HCT116 (cell line): ENCODE measurements around the gene PAPOLB. TPM values are rescaled to one million over a fixed set of nuclear protein-coding genes. Genes with fewer than 3 reads are reported as not detected.

ENCODE experiments used
- ATAC-seq: fragments of 200-7000 bp; cut with Tn5 transposase; 2 replicates; pipeline ENCODE4 v1.9.1; 2020; ENCODE audit warnings: mild to moderate bottlenecking, moderate library complexity
- BruUV-seq: library from RNA; stranded (reverse); fragments of 400-500 nt; replicated peaks from 2 replicates; lab custom pipeline; 2021; lab: Mats Ljungman, UMichigan
- CTCF ChIA-PET: fragments of 300-600 bp; sonication (Branson Sonifier 250); formaldehyde crosslinking; loops from one replicate; lab custom pipeline; 2021; ENCODE audit warnings: antibody characterized with exemption; lab: Charles Lee
- POLR2A ChIA-PET: fragments of 300-600, 350-600 bp; sonication (Branson Sonifier 250); formaldehyde crosslinking; loops from one replicate; lab custom pipeline; 2021; ENCODE audit warnings: antibody characterized with exemption; lab: Charles Lee
- RAD21 ChIA-PET, 2 experiments: fragments of 300-600 bp; sonication (Branson Sonifier 250); formaldehyde crosslinking; loops; one replicate each; lab custom pipeline; 2023; ENCODE audit warnings: low total read pairs in 2 of 2; ENCODE audit not compliant: uncharacterized antibody in 2 of 2, unreplicated experiment in 2 of 2, low non-redundant PET in 1 of 2; lab: Charles Lee
- DNase-seq: peaks from one replicate; pipeline ENCODE4 v3.0.0-alpha.2; 2010; ENCODE audit warnings: low read depth, low spot score
- H2AFZ ChIP-seq: fragments of 200-600 bp; shearing (Covaris generic), sonication (generic); 2 replicates; pipeline ENCODE4 v1.6.1; 2017; ENCODE audit warnings: low read depth, mixed run types, mixed read lengths, antibody characterized with exemption, low read length; ENCODE audit not compliant: poor library complexity, severe bottlenecking
- H3K27ac ChIP-seq: 2 replicates; pipeline ENCODE4 v1.5.1; 2012; ENCODE audit warnings: low read depth, low read length
- H3K27me3 ChIP-seq: fragments of 200-600 bp; sonication (generic); 2 replicates; pipeline ENCODE4 v1.6.1; 2016; ENCODE audit warnings: mixed run types, low read length, mixed read lengths; ENCODE audit not compliant: insufficient read depth
- H3K36me3 ChIP-seq, 2 experiments: fragments of 200-500 bp in 1 of 2; fragments of 200-600 bp in 1 of 2; sonication (Bioruptor generic) in 1 of 2; sonication (generic) in 1 of 2; 2 replicates each; pipeline versions ENCODE4 v1.5.1 to v1.6.1; 2014 to 2016; ENCODE audit warnings: low read length in 2 of 2, inconsistent platforms in 1 of 2, mixed read lengths in 1 of 2, mixed run types in 1 of 2; ENCODE audit not compliant: insufficient read depth in 2 of 2, control insufficient read depth in 1 of 2
- H3K4me1 ChIP-seq, 2 experiments: fragments of 200-600 bp in 1 of 2; sonication (generic) in 1 of 2; 2 replicates each; pipeline versions ENCODE4 v1.5.1 to v1.6.1; 2012 to 2017; ENCODE audit warnings: low read length in 2 of 2, inconsistent platforms in 1 of 2, mild to moderate bottlenecking in 1 of 2, mixed read lengths in 1 of 2, mixed run types in 1 of 2, moderate library complexity in 1 of 2; ENCODE audit not compliant: insufficient read depth in 2 of 2, control insufficient read depth in 1 of 2
- H3K4me2 ChIP-seq: fragments of 200-600 bp; sonication (generic); 2 replicates; pipeline ENCODE4 v1.6.1; 2017; ENCODE audit warnings: mixed run types, low read length, mixed read lengths
- H3K4me3 ChIP-seq, 2 experiments: fragments of 200-600 bp in 1 of 2; sonication (generic) in 1 of 2; replicated peaks in 1 of 2; 2 replicates each; pipeline ENCODE4 v1.5.1; 2011 to 2016; ENCODE audit warnings: low read length in 2 of 2, control low read depth in 1 of 2, low read depth in 1 of 2, mild to moderate bottlenecking in 1 of 2, mixed read lengths in 1 of 2, mixed run types in 1 of 2
- H3K79me2 ChIP-seq: fragments of 200-600 bp; sonication (generic); 2 replicates; pipeline ENCODE4 v1.6.1; 2017; ENCODE audit warnings: mild to moderate bottlenecking, mixed run types, low read length, moderate library complexity, mixed read lengths; ENCODE audit not compliant: insufficient read depth
- H3K9ac ChIP-seq: fragments of 200-600 bp; sonication (generic); 2 replicates; pipeline ENCODE4 v1.6.1; 2016; ENCODE audit warnings: low read length, mixed read lengths
- H3K9me2 ChIP-seq: fragments of 200-600 bp; sonication (generic), shearing (Covaris generic); 2 replicates; pipeline ENCODE4 v1.6.1; 2017; ENCODE audit warnings: mixed run types, mild to moderate bottlenecking, moderate library complexity; ENCODE audit not compliant: insufficient read depth
- H3K9me3 ChIP-seq, 2 experiments: fragments of 200-500 bp in 1 of 2; fragments of 200-600 bp in 1 of 2; sonication (Bioruptor generic) in 1 of 2; sonication (generic) in 1 of 2; 2 replicates each; pipeline ENCODE4 v1.6.1; 2014 to 2017; ENCODE audit warnings: low read length in 2 of 2, mixed read lengths in 2 of 2, inconsistent platforms in 1 of 2, low read depth in 1 of 2, mild to moderate bottlenecking in 1 of 2, mixed run types in 1 of 2, moderate library complexity in 1 of 2; ENCODE audit not compliant: control insufficient read depth in 1 of 2, insufficient read depth in 1 of 2
- H4K20me1 ChIP-seq: fragments of 200-600 bp; sonication (generic), shearing (Covaris generic); 2 replicates; pipeline ENCODE4 v1.6.1; 2017; ENCODE audit warnings: mixed run types, mild to moderate bottlenecking, moderate library complexity; ENCODE audit not compliant: insufficient read depth
- CBX3 ChIP-seq: IDR thresholded peaks from 2 replicates; pipeline ENCODE4 v1.6.1; 2012; ENCODE audit warnings: low read depth
- CEBPB ChIP-seq: IDR thresholded peaks from 2 replicates; pipeline ENCODE4 v1.6.1; 2012; ENCODE audit warnings: low read depth
- ELF1 ChIP-seq: IDR thresholded peaks from 2 replicates; pipeline ENCODE4 v1.6.1; 2012; ENCODE audit warnings: low read depth, borderline replicate concordance
- EZH2phosphoT487 ChIP-seq: fragments of 200-600 bp; IDR thresholded peaks from 2 replicates; pipeline ENCODE4 v1.6.1; 2018; ENCODE audit warnings: antibody characterized with exemption, borderline replicate concordance
- RAD21 ChIP-seq: IDR thresholded peaks from 2 replicates; pipeline ENCODE4 v1.6.1; 2012; ENCODE audit warnings: low read depth, mild to moderate bottlenecking
- intact Hi-C: fragments of 100-400 bp; cut with micrococcal nuclease; formaldehyde crosslinking; loops from 2 replicates; pipeline ENCODE4 v1.10.0; 2022
- total RNA-seq: library from RNA; stranded (reverse); gene quantifications from one replicate; pipeline ENCODE4 v1.2.1, GENCODE V29; 2021; ENCODE audit not compliant: unreplicated experiment
- TF ChIP-seq, protein P1 (sequence below): IDR thresholded peaks from 2 replicates; pipeline ENCODE4 v1.6.1; 2012
- TF ChIP-seq, protein P2 (sequence below), 3 experiments: fragments of 200-600 bp in 1 of 3; sonication (generic) in 1 of 3; IDR thresholded peaks in 2 of 3; conservative IDR thresholded peaks in 1 of 3; 2 replicates each; pipeline ENCODE4 v1.5.1; 2012 to 2017; ENCODE audit warnings: low read depth in 2 of 3, low read length in 2 of 3, antibody characterized with exemption in 1 of 3, borderline replicate concordance in 1 of 3, control low read depth in 1 of 3, mild to moderate bottlenecking in 1 of 3, mixed read lengths in 1 of 3, mixed run types in 1 of 3, moderate library complexity in 1 of 3; ENCODE audit not compliant: insufficient read depth in 1 of 3

PAPOLB gene
- total RNA-seq, 1 experiment from 2014 or later: 0.20 TPM

DNA sequence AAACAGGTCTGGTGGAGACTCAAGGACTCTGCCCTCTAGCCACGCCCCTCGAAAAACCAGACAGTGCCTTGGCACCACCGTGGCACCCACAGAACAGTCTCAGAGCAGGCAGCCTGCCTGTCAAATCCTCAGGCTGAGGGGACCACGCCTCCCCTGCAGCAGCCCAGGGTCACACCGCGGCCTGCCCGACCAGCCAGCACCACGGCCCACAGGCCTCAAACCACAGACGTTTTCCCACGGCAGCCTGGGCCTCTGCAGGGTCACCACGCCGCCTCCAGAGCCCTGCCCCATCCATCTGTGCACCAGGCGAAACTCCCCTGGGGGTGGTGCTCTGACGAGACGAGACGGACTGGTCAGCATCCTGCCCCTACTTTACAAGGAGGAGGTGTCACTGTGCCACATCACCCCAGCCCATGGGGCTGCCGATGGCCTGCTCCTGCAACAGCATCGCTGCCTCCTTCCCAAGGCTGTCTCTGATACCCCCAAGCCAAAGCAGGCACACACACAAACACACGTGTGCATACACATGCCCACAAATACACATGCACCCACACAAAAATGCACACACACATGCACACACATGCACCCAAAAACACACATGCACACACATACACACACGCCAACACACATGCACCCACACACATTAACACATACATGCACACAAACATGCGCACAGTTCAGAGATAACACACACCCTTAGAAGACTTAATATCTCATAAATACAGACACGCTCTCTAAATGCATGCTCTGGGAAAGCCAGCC, 24.6 kb downstream of the PAPOLB start:
- no peak overlapping the region for H3K4me3 ChIP-seq
- no peak overlapping the region for H3K27ac ChIP-seq
- no peaks in the 10 kb centered on the region for H3K9me2 ChIP-seq
- no peaks in the 10 kb centered on the region for H3K79me2 ChIP-seq
- no peak overlapping the region for H3K4me2 ChIP-seq
- ChIA-PET POLR2A (no interaction called here), RAD21 (no interaction called here)
- no peak for DNase-seq
- intact Hi-C loops: no loop called here
- H2AFZ ChIP-seq: no peak overlapping the region
- H3K4me1 ChIP-seq: no peaks in the 10 kb centered on the region
- H3K36me3 ChIP-seq: no peaks in the 10 kb centered on the region
- no TSS peak for BruUV-seq
- TF ChIP-seq, protein P1, sequence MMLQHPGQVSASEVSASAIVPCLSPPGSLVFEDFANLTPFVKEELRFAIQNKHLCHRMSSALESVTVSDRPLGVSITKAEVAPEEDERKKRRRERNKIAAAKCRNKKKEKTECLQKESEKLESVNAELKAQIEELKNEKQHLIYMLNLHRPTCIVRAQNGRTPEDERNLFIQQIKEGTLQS: no peak
- no peak for TF ChIP-seq ELF1
- TF ChIP-seq EZH2phosphoT487: no peak
- TF ChIP-seq CBX3: no peak
- no peak for TF ChIP-seq CEBPB
- no peak for TF ChIP-seq RAD21
- TF ChIP-seq, protein P2, sequence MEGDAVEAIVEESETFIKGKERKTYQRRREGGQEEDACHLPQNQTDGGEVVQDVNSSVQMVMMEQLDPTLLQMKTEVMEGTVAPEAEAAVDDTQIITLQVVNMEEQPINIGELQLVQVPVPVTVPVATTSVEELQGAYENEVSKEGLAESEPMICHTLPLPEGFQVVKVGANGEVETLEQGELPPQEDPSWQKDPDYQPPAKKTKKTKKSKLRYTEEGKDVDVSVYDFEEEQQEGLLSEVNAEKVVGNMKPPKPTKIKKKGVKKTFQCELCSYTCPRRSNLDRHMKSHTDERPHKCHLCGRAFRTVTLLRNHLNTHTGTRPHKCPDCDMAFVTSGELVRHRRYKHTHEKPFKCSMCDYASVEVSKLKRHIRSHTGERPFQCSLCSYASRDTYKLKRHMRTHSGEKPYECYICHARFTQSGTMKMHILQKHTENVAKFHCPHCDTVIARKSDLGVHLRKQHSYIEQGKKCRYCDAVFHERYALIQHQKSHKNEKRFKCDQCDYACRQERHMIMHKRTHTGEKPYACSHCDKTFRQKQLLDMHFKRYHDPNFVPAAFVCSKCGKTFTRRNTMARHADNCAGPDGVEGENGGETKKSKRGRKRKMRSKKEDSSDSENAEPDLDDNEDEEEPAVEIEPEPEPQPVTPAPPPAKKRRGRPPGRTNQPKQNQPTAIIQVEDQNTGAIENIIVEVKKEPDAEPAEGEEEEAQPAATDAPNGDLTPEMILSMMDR (IDR thresholded peaks at IDR 0.05 in 2 of 3, conservative IDR thresholded peaks at IDR 0.05 in 1 of 3; ENCODE audit: borderline replicate concordance in 1 of 3, insufficient read depth in 1 of 3, low read depth in 2 of 3, low read length in 2 of 3): no peak
- TF ChIP-seq, all 23 proteins: peak for 0
- H4K20me1 ChIP-seq: no peaks in the 10 kb centered on the region
- ATAC-seq: no peak
- CTCF ChIA-PET: no interaction called here
- no peaks in the 10 kb centered on the region for H3K9me3 ChIP-seq
- no peak overlapping the region for H3K9ac ChIP-seq
- no peaks in the 10 kb centered on the region for H3K27me3 ChIP-seq
